HG02588 (cell line): ENCODE data around the gene EMSY.

Experiments used
- ATAC-seq: cut with Tn5 transposase; IDR thresholded peaks from one replicate; pipeline ENCODE4 v1.9.1; 2021; ENCODE audit warnings: mild to moderate bottlenecking, moderate library complexity; ENCODE audit not compliant: unreplicated experiment

The EMSY gene

DNA sequence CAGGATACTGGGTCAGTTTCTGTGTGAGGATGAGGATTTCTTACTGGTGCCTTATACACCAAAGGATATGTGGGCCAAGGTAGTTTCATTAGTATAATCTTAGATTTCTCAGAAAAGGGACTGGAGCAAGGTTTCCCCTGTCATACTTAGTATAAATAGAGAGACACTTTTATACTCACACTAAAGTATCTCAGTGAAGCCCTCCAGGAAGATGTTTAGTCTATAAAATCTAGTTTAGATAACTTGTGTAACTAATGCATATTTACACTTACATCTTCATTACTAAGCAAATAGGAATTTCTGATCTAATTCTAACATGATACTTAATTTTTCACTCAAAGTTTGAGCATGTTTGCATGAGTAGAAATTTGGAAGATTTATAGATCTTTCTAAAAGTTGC is 11.1 kb downstream of the EMSY start:
- no peak for ATAC-seq

- no peak for ATAC-seq
Observed at GRCh38 chr11:76456571-76456970, 11.8 kb downstream of the EMSY start.

DNA sequence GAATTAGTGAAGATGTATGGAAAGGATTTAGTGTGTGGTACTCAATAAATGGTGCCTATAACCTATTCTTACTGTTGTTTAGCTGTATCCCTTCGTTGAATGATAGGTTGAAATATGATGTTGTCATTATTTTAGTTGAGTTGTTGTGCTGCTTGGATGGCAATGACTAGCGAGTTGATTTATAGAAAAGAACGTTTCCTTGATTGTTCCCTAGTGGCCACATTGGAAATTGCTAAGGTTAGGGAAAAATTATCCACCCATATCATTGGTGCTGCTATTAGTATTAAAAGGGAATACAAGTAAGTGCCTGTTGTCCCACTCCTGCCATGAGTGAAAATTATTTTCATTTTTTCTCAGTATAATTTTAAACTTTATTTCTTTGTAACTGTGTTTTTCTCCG is 14.5 kb downstream of the EMSY start:
- no peak for ATAC-seq

DNA sequence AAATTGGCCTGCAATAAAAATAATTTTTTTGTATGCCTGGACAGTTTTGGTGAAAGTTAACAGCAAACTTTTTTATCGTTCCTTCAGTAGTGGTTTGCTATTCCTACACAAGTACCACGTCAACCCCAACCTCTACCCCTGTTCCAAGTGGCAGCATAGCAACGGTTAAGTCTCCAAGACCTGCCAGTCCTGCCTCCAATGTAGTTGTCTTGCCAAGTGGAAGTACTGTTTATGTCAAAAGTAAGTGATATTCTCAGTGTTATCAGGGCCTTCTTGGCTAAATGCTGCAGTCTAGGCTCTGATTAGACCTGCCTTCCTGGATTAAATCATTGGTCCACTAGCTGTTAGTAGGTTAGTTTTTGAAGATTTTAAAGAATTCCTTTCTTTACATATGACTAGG is 15.0 kb downstream of the EMSY start:
- no peak for ATAC-seq

GRCh38 chr11:76462317-76462716 is 17.5 kb downstream of the EMSY start:
- no peak for ATAC-seq

GRCh38 chr11:76465701-76466100 is 20.9 kb downstream of the EMSY start:
- no peak for ATAC-seq

DNA sequence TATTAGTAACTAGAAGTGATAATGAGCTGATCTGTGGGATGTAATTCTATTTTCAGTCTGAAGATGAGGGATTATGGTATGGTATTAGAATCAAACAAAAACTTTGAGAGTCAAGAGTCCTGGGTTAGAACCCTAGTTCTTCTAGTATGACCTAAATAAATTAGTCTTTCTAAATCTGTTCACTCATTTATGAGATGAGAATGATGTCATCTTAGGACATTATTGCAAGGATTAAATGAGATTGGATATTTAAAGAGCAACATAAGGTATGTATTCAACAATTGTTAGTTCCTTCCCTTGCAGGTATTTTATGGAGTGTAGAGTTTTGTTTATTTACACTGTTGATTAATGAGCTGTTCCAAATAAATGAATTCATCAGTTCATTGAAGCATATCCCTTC is 21.8 kb downstream of the EMSY start:
- no peak for ATAC-seq

- ATAC-seq, result no peak
Observed at GRCh38 chr11:76469141-76469540, 24.3 kb downstream of the EMSY start.

DNA sequence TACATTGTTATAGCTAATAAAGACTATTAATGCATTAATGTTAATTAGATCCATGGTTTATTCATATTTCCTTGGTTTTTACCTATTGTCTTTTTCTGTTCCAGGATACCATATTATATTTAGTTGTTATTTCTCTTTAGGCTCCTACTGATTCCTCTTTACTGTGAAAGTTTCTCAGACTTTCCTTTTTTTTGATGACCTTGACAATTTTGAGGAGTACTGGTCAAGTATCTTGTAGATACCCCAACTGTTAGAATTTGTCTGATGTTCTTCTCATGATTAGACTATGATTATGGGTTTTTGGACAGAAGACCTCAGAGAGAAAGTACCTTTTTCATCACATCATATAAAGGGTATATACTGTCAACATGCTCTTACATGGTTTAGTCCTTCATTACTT is 26.6 kb downstream of the EMSY start:
- no peak for ATAC-seq

GRCh38 chr11:76480241-76480640 is 35.4 kb downstream of the EMSY start:
- ATAC-seq, result no peak

GRCh38 chr11:76491644-76492043 is 46.8 kb downstream of the EMSY start:
- ATAC-seq, result no peak

DNA sequence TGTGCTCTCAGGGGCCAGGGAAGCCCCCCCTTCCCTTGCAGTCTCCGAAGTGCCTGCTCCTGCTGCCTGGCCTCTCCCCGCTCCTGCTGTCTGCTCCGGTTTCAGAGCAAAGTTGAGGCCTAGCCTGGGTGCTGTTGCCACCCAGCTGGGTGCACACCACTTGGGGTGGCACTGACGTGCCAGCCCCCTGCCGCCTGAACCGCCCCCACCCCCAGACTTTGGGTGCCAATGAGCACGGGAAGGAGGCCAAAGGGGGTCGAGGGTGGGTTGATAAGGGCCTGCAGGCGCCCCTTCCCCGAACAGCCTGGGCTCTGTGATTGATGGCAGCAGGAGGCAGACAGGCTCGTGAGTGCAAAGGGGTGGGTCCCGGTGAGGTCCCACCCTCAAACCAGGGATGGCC is 48.2 kb downstream of the EMSY start:
- no peak for ATAC-seq

DNA sequence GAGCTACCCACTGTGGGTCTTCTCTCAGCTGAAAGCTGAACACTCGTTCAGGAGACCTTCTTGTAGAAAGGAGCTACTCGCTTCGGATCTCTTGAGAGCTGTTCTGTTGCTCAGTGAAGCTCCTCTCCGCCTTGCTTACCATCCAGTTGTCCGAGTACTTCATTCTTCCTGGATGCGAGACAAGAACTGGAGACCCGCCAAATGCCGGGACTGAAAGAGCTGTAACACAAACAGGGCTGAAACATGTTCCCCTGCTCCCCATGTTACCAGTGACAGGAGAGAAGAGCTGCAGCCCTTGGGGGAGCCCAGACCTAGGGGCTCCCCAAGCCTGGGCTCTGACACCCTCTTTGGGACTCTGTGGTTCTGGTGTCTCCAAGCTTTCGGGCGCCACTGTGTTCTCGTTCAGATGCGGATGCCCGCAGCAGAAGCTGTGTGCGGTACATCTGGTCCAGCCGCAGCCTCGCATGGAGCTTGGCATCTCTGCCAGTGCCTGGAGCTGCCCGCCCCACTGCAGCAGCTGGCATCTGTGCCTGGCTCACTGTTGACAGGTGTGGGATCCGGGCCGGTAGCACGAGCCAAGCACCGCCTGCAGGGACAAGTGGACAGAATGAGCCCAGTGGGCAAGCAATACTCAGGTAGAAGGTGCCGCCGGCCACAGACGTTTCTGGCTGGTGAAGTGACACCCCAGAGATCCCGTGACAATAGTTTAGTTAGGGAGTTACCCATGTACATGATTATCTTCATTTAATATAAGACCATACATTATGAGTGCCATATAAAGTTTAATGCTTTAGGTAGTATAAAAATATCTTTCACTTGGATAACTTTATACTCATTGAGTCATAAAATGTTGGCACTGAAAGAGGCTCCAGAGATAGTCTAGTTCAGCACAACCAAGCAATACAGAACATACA is 49.1 kb downstream of the EMSY start:
- ATAC-seq, result no peak

GRCh38 chr11:76495019-76495418 is 50.2 kb downstream of the EMSY start:
- ATAC-seq, result no peak

- ATAC-seq, result no peak
Observed at GRCh38 chr11:76496174-76496573, 51.4 kb downstream of the EMSY start.

- no peak for ATAC-seq
Observed at GRCh38 chr11:76501526-76502202, 56.8 kb downstream of the EMSY start.

DNA sequence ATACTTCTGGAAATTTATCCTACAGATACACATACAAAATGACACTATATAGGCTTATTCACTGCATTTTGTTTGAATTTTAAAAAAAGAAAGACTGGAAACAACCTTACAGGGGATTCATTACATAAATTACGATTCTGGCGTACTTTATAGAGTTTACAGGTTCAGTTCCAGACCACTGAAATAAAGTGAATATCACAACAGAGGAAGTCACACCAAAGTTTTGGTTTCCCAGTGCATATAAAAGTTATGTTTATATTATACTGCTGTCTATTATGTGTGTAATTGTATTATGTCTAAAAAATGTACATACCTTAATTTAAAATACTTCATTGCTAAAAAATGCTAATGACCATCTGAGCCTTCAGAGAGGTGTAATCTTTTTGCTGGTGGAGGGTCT is 62.0 kb downstream of the EMSY start:
- ATAC-seq, result no peak

DNA sequence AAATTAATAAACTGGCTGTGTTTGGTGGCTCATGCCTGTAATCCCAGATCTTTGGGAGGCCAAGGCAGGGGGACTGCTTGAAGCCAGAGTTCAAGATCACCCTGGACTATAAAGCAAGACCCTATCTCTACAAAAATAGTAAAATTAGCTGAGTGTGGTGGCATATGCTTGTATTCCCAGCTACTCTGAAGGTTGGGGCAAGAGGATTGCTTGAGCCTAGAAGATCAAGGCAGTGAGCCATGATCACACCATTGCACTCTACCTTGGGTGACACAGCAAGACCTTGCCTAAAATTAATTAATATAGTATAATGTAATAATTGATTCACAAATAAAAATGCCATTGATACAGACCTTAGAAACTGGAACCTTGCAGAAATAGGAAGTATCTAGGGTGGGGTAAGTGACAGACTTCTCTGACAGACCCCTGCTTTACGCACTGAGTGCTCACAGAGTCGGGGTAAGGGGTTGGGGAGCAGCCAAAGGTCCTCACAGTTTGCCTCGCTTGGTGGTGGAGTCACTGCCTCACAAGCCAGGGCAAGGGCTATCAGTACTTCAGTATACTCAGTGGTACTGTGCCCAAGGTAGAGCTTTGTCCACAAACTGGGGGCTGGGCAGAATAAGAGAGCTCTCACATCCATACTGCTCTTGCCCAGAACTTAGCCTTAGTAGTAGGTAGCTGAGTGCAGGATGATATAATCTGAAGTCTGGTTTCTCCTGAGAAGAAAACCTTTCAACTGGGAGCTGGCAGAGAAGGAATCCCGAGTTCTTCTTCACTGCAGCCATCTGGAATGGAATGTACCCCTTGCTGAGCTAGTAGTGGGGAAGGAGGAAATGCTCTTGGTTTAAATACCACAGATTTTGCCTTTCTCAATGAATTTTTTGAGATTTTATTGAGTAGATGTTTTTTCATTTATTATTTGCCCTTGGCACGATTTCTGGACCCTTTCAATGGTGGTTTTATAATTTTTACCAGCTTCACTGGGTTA is 65.5 kb downstream of the EMSY start:
- ATAC-seq, result no peak

- ATAC-seq, result no peak
Observed at GRCh38 chr11:76512851-76513653, 68.2 kb downstream of the EMSY start.

- no peak for ATAC-seq
Observed at GRCh38 chr11:76513654-76514034, 68.8 kb downstream of the EMSY start.
